Retina (tissue), 1 donor: ENCODE data around the gene CCL21.

Experiments
- DNase-seq: peaks from one replicate; pipeline ENCODE4 v3.0.0-alpha.2; 2016

The CCL21 gene

GRCh38 chr9:34701769-34702736 is 7.9 kb downstream of the CCL21 start:
- DNase-seq, result peak; percentile 90

- DNase-seq, result peak; percentile 93
Measured at GRCh38 chr9:34701023-34701768, 8.7 kb downstream of the CCL21 start.

DNA sequence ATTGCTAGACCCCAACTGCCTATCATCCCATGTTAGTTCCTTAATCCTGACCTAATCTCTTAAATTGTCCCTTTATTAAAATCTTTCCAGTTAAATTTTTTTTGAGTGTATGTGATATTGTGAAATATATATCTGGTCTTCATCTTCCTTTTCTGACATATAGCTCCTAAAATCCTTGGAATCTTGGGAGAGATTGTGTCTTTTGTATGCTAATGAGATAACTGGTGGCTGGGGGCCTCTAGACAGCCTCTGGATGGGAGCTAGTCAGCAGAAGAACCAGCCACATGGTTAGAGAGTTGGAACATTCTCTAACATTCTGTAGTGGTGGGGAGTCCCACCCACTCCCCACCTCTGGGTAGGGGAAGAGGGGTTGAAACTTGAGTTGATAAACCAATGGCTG is 15.1 kb downstream of the CCL21 start:
- DNase-seq, result no peak

GRCh38 chr9:34693560-34693959 is 16.4 kb downstream of the CCL21 start:
- DNase-seq, result no peak

DNA sequence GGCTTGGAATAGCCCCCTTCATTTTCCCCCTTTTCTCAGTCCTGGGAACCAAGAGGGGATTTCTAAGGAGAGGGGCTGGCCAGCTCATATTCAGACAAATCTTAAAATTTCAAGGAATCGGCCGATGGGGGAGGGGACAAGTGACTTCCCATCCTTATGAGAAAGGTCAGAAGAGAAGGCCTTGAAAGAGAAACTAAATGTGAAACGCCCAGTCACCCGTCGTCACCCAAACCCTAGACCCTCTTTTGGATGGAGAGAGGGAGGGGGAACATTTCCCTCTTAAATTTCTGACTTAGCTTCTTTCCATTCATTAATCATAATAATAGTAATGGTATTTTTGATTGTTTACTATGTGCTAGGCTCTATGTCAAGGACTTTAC is 18.0 kb downstream of the CCL21 start:
- no peak for DNase-seq

DNA sequence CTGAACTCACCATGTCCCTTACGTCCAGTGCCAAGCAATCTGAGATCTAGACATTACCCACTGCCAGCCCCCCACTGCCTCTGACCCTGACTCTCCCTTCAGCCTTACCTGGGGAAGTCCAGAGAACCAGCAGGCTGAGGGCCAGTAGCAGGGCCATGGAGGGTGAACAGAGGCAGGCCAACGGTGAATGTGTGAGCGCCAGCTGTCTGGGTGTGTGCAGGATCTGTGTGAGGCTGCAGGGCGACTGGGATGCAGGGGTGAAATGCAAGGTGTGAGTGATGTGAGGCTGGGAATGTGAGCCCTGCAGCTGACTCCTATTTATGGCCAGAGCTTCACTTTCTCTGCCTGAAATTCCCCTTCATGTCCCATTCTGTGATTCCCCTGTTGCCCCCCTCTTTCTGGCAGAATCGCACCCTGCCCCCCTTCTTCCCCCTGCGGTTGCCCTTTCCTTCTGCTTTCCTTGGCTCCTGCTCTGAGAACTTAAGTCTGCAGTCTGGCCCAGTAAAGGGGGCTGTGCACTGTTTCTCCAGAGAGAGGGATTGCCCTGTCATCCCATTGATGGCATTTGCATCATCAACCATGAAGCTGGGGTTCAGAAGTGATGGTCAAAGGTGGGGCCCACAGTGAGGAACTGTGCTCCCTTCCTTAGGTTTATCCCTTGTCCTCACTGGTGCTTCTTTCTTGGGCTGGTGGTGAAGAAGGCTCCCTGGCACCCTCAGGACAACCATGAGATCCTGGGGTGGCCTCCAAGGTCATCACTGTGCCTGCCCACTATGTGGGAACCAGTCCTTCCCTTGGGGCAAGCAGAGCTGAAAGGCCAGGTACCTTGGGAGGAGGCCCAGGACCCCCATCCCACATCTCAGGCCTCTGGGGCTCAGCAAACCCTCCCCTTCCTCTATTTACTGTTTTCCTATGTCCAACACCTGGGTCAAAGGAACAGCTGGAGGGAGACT is 18.7 kb downstream of the CCL21 start, which contains the start of gene CCL19:
CCL19 (minus strand) TSS at position 294 of the 953 bp plus-strand sequence; CDS start at position 157, 137 bp downstream.
- DNase-seq, result no peak

GRCh38 chr9:34689512-34689911 is 20.4 kb downstream of the CCL21 start:
- DNase-seq, result no peak

DNA sequence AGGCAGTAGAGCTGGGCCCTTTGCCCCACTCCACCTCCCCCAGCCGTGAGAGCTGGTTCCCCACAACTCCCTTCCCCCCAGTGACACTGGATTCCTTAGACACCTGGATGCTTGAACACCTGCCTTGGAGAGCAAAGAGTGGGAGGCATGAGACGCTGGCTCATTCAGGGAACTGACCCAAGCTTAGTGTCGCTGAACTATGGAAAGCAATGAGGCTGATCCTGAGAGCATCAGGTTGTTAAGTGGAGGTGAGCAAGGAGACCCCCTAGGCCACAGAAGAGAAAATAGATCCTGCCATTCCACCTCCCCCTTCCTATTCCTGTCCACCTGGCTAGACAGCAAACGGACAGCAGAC is 20.8 kb downstream of the CCL21 start:
- no peak for DNase-seq

- no peak for DNase-seq
Measured at GRCh38 chr9:34688329-34689115, 21.4 kb downstream of the CCL21 start.

GRCh38 chr9:34687276-34688030 is 22.5 kb downstream of the CCL21 start:
- DNase-seq, result no peak

DNA sequence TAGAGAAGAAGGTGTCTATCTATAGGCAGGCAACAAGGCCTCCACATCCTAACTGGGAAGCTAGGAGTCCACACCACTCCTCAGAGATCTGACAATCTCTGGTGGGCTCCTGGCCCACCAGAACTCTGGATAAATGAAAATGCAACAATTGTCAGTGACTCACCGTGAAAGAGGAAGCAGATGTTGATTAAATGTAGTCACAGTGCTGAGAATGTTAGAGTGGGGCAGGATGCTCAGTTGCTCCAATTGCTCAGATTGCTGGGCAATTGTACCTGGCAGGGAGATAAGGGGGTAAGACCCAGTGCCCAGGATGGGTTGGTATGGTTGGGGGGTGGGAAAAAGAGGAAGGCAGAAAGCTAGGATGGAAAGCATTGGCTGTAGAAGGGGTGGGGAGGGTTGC is 23.2 kb downstream of the CCL21 start:
- DNase-seq, result no peak

DNA sequence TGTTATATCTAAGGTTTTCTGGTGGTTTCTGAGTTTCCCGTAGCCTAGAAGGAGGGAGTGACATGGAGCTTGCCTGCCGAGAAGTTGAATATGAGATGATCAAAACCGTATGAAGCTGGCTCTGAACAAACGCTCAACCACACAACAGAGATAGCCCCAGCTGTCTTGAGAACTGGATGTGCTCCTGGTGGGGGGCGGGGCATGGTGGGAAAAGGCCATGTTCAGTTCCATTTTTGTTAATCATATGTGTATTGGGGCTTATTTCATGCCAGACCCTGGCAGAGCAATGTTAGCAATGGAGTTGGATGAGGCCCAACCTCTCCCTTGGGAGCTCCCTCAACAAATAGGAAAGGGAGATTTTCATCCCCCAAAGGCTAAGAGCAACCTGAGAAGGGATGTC is 23.7 kb downstream of the CCL21 start:
- DNase-seq, result no peak

DNA sequence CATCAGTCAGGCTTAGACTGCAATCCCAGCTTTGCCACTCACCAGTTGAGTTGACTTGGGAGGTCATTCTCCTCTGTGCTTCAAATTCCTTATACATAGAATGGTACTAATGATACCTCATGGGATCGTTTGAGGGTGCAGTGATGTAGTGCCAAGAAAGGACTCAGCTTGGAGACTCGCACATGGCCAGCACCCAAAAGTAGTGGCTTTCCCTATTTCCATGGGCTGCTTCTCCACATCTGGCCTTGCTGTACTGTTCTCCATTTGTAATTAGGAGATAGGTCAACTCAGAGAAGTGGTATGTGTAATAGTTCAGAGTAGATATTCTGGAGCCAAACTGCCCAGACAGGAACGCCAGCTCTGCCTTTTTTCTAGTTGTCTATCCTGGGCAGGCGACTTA is 24.3 kb downstream of the CCL21 start:
- DNase-seq, result no peak

- DNase-seq, result no peak
Measured at GRCh38 chr9:34684816-34685215, 25.1 kb downstream of the CCL21 start.

DNA sequence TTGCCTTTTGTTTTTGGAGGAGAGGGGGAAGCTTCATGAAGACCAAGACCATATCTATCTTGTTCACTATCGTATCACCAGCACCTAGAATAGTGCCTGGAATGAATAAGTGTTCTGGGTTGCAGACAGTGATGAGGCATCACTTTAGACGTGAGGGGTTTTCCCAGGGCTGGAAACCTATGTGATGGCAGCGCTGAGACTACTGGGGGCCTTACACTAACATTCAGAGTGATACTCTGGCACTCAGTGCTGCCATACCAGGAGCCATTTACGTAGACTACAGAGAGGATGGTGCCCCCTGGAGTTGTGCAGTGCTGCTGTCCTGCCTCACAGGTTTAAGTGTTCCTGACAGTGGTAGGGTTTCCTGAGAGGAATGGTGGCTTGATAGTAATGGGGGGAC is 25.8 kb downstream of the CCL21 start:
- no peak for DNase-seq

DNA sequence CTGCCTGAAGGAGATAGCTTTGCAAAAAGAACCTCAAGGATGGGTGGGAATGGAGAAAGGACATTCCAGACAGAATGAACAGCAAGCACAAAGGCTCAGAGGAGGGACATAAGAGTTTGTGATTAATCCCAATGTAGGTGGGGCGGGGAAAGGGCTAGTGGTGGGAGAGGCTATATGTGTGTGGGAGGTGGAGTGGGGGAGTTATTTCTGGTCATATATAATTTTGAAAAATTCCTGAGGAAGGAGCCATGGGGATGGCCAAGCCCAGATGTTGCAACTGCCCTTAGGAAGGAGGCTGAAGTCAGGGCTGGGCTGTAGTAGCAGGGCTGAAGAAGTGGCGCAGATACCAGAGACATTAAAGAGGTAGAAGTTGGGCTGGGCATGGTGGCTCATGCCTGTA is 34.1 kb downstream of the CCL21 start:
- DNase-seq, result no peak

- peak; percentile 58 for DNase-seq
Measured at GRCh38 chr9:34675048-34675714, 34.8 kb downstream of the CCL21 start.

GRCh38 chr9:34674440-34674839 is 35.5 kb downstream of the CCL21 start:
- no peak for DNase-seq

DNA sequence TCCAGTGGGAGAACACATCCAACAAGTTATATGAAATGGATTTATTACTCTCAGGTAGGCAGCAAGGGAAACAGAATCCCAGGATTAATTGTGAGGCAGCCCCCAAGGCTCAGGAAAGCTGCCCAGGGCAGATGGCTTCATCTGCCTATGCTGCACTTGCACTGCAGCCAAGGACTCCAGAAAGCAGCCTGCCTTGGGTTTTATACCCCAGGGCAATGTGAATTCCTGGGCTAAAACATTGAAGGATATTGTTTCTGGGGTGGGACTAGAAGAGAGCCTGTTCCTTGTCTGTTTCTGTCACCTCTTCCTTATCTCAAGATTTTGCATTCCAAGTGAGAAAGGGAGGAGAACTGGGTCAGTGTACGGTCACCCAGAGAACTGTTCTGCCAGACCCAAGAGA is 38.6 kb downstream of the CCL21 start:
- DNase-seq, result no peak

DNA sequence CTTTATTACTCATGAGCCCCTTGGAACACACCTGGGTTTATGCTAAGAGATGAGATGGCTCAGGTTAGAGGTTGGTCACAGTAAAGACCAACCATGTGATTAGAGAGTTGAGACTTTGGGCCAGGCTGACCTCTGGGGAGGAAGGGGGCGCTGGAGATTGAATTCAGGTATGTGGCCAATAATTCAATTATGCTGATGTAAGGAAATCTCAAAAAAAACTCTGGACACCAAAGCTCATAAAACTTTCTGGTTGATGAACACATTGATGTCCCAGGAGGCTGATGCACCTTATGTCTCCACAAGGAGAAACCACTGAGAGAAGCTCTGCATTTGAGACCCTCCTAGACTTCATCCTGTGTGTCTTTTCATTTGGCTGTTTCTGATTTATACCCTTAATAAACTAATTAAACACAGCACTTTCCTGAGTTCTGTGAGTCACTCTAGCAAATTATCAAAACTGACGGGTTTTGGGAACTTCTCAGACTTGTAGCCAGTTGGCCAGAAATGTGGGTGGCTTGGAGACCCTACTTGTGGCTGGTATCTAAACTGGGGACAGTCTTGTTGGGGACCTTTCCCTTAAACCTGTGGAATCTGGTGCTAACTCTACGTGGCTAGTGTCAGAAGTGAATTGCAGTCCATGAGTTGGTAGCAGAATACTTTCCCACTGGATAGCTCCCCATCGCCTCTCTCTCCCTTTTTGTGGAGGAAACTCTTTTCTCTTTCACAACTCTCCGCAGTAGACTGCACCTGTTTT is 40.0 kb downstream of the CCL21 start:
- no peak for DNase-seq
